Measurements from ENCODE around the gene ZCCHC3.
"Not testable (repeated sequence)": the region's sequence is repeated elsewhere in the genome, so short reads cannot be mapped to it uniquely, and the experiment has no call there.

ZCCHC3 gene

DNA sequence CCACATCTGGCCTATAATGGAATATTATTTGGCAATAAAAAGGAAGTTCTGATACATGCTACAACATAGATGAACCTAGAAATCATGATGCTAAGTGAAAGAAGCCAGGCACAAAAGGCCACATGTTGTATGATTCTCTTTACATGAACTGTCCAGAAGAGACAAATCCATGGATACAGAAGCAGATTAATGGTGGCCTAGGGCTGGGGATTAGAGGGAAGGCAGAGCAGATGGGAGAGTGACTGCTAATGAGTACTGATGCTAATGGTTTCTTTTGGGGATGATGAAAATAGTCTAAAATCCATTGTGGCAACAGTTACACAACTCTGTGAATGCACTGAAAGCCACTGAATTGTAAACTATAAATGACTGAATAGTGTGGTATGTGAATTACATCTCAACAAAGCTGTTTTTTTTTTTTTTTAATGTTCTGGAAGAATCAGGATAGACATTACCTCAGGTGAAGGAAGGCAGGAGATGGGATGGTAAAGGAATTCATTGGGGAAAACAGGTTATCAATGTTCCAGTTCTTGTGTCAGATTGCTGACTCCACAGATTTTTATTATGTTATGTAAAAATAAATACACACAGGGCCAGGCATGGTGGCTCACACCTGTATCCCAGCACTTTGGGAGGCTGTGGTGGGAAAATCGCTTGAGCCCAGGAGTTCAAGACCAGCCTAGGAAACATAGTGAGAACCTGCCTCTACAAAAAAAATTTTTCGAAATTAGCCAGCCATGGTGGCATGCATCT lies 19.1 kb downstream of the ZCCHC3 start:
- no peak for DNase-seq

DNA sequence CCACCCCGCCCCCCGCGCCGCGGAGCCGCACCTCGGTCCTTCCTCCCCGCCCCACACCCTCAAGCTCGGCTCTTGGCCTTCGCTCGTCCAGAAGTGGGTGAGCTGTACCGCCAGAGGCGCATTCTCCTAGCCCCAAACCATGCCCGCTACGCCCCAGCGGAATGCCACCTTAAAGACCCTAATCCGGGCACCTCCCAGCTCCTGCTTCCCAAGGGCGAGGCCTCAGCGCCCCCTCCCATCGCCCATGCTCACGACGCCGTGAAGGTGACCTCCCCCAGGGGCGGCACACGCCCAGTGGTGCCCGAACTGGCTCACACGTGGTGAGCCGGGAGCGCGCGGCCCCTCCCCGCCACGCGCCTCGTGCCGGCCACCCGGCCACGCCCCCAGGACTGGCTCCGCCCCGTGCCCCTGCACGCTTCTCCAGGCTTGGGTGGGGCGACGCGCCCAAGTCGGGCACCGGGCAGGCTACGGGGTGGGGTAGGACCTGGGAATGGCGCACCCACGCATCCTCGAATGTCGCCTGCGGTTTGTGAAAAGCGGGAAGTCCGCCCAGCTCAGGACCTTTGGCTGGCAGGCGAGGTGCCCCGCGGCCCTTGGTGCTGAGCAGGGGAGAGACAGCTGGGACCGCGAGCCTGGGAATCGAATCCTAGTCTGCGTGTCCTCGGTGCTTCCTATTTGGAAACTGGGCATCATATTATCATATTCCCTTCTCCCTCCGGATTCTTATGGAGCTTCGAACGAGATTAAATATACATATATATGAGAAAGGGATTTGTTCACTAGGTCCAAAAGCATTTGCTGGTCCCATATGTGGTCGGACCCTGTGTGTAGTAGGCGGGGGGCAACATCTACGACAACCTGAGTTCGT lies 27.0 kb downstream of the ZCCHC3 start:
- DNase-seq, result peak; percentile 91

DNA sequence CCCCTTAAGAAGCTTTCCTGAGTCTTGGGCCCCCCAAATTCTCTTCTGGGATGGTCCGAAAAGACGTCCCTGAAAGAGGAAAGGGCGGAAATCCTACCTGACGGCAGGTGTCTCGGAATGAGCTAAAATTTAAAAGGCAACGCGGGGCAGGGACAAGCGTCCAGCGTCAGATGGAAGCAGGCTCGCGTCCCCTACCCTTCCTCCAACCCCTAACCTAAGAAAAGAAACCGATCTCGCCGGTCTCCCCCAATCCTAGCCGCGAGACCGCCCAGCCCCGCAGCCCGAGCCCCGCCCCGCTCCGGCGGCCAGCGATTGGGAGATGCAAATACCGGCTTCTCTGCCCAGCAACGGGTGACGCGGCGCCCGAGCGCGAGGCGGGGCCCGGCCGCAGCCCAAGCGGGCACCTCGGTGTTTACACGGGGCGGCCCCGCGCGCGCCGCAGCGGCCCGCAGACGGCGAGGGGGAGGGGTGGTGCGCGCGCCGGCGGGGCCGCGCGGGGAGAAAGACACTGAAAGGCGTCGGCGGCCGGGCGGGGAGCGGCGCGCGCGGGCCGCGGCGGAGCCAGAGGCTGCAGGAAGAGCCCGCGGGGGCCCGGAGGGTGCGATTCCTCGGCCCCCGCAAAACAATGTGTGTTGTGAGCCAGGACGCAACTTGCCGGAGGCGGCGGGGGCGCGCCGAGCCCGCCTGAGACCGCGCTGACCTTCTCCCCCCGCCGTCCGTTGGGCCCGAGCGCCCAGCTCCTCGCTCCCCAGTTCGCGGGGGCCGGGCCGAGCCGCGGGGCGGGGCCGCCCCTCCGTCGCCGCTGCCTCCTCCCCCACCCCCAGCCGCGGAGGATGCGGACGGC lies 27.9 kb downstream of the ZCCHC3 start, which contains the start of gene SOX12:
Gene SOX12, plus strand, starts transcription at position 508 of the 844 bp plus-strand sequence. CDS start 373 bp downstream, outside the sequence.
- DNase-seq, result peak; percentile 86

DNA sequence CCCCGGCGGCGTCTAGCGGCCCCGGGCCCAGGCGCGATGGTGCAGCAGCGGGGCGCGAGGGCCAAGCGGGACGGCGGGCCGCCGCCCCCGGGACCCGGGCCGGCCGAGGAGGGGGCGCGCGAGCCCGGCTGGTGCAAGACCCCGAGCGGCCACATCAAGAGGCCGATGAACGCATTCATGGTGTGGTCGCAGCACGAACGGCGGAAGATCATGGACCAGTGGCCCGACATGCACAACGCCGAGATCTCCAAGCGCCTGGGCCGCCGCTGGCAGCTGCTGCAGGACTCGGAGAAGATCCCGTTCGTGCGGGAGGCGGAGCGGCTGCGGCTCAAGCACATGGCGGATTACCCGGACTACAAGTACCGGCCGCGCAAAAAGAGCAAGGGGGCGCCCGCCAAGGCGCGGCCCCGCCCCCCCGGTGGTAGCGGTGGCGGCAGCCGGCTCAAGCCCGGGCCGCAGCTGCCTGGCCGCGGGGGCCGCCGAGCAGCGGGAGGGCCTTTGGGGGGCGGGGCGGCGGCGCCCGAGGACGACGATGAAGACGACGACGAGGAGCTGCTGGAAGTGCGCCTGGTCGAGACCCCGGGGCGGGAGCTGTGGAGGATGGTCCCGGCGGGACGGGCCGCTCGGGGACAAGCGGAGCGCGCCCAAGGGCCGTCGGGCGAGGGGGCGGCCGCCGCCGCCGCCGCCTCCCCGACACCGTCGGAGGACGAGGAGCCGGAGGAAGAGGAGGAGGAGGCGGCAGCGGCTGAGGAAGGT lies 28.7 kb downstream of the ZCCHC3 start:
- DNase-seq, result peak; percentile 25

DNA sequence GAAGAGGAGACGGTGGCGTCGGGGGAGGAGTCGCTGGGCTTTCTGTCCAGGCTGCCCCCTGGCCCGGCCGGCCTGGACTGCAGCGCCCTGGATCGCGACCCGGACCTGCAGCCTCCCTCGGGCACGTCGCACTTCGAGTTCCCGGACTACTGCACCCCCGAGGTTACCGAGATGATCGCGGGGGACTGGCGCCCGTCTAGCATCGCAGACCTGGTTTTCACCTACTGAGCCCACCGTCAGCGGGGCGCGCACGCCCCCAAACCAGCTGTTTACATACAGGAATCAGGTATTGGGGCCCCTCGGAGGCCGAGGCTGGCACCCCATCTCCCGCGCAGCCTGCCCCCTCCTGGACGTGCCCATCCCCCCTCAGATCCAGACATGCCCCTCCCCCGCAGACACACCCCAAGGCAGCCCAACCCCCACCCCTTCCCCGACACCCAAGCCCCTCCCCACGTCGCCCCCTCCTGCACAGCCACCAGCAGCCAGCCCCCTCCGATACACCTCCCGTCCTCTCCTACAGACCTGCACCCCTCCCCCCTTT lies 29.3 kb downstream of the ZCCHC3 start:
- no peak for DNase-seq

DNA sequence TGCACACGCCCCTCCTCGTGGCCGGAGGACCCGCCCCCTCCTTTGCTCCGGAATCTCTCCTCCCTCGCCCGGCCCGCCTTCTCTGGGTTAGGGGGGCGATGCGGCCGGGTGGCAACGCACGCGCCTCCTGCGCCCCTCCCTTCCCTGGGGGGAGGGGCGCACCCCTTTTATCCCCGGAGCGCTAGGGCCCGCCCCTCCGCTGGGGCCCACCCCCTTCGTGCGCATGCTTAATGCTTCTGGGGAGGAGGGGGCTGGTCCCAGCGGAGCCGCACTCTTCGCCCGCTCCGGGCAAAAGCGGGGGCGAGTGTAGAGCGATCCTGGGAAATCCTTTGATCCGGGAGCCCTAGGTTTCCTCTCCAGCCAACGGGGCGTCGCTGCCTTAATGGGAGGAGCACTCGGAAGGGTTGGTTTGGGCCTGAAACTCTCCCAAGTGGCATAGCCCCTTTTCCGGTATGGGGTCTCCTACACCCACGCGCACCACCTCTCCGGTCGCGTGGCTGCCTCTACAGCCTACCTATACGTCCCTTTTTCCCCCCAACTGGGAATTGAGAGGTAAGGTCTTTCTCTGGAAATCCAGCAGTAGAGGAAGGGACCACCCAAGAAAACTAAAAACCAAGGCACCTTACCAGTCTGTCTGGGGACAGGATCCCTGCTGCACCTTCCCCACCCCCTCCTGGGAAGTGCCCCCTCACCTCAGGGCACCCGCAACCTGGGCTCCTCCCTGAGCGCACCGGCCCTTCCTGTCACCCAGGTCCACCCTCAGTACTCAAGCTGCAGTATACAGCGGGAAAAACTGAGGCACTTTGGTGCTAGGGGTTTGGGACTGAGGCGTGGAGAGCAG lies 30.0 kb downstream of the ZCCHC3 start:
- peak; percentile 59 for DNase-seq

DNA sequence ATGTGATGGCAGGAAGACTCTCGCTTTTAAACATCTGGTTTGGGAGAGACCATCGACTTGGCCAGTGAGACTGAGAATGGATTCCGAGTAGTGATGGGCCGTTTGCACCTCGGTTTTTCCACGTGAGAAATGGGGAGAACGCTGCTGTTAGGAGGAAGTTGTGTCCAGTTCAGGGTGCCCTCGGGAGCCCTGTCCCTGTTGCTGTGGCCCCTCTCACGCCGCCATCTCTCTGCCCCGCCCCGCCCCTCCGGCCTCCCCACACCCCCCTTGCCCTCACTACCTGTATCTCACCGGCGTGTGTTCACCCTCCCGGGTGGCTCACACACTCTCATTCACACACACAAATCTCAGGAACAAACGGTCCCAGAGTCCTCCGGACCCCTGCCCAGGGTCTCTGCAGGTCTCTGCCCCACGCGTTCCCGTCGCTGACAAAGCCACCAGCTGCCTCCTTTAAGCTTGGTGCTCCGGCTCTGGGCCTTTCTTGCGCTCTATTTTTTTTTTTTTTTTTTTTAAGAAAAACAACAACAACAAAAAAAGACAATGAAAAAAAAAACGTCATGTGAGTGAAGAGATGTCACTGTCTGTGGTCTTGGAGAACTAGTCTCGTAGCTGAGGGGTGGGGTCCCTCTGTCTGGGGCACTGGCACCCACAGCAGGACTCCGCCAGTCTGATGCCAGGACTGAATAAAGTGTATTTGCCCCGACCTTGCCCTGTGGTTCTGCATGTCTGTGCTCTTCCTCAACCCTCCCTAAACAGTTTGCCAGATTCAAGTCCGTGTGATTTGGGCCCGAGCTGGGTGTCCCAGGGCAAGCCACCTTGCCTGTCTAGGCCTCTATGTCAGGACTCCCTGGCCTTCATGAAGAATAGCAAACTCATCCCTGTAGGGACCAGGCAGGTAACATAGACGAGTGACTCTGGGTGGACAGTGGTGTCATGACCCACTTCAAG lies 30.9 kb downstream of the ZCCHC3 start:
- DNase-seq, result no peak

DNA sequence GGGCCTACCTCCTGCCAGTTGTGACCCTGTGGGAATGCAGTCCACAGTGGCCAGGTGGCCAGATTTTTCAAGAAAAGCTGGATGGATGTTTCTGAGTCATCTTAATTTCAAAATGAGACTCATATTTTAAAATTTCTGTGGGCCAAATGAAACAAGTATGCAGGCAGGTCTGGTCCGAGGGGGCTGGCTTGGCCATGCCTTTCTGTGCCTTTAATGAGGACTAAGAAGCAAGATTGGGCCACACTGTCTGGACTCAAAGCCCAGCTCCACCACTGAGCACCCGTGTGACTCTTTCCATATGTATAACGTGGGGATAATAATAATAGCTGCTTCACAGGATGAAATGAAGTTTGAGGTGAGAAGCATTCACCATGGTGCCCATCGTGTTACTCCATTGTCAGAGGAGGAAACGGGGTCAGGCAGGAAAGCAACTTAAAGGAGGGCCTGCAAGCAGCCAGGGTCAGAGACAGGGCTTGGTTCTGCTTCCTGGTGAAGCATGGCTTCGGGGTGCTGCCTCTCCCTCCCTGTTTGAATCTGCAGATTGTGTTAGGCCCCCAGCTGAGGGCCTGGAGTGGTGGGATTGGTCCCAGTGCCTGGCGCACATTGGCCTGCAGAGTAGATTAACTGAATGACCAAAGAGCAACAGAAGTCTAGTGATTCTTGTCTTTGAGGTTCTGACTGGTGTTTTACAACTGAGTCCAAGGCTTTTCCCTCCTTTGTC lies 31.8 kb downstream of the ZCCHC3 start:
- DNase-seq, result no peak

DNA sequence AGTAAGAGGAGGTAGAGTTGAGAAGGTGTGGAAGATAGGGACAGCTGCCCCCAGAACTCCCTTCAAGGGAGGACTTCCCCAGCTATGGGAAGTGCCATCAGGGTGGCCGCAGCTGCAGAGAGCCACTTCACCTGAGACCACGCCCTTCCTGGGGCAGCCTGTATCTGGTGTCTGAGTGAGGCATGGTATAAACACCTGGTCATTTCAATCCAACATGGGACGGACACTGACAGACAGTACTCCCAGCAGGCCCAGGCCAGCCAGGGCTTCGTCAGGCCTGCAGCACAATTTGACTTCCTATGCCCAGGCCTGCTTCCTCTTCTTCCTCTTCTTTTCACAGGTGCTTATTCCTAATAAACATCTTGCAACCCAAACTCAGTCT lies 32.5 kb downstream of the ZCCHC3 start:
- no peak for DNase-seq

DNA sequence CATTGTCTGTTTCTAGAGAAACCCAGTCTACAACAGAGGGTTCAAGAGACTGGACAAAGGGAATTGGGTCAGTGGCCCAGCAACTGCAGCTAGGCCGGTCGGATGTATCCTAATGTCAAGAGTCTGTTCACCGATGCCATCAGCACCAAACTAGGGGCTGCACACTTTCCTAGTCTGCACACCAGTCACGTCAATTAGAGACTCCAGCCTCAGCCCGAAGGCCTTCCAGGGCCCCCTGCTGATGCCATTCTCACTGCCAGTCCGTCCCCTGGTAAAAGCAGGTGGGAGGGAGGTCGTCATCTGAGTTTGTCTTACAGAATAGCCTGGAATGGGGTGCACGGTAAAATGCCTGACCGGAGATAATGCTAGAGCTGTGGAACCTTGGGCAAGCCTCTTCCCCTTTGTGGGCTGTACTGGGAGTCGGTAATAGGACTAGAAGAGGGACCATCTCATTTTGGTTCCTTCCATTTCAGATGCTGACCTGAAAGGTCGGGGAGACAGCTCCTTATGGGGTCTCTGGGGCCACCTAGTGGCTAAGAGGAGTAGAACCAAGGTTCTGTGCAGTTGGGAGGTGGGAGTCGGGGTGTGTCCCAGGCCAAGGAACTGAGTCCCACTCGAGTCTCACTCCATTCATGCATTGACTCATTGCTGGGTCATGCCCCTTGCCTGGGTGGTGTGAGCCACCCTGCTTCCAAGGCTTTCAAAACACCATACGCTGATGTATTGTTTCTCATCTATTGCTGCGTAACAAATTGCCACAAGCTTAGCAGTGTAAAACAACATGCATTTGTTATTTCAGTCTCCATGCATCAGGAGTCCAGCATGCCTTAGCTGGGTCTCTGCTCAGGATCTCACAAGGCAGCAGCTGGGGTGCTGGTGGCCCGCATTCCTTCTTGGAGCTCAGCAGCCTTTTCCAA lies 33.1 kb downstream of the ZCCHC3 start:
- peak; percentile 26 for DNase-seq

DNA sequence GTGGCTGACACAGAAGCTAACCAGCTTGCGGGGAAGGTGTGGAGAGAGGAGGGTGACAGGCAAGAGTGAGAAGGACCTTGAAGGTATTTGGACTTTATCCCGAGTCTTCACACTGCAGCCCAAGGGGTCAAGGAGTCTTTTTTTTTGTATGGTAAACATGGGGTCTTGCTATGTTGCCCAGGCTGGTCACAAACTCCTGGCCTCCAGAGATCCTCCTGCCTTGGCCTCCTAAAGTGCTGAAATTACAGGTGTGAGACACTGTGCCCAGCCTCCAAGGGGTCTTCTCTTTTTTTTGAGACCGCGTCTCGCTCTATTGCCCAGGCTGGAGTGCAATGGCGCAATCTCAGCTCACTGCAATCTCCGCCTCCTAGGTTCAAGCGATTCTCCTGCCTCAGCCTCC lies 37.2 kb downstream of the ZCCHC3 start:
- no peak for DNase-seq

DNA sequence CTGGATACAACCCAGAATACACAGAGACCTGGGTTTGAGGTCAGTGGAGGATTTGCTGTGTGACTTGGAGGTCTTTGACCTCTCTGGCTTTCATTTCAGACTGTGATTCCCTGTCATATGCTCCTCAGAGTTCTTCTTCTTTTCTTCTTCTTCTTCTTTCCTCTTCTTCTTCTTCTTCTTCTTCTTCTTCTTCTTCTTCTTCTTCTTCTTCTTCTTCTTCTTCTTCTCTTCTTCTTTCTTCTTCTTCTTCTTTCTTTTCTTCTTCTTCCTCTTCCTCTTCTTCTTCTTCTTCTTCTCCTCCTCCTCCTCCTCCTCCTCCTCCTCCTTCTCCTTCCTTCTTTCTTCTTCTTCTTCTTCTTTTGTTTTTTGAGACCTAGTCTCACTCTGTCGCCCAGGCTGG lies 38.7 kb downstream of the ZCCHC3 start:
- DNase-seq, result not testable (repeated sequence)

DNA sequence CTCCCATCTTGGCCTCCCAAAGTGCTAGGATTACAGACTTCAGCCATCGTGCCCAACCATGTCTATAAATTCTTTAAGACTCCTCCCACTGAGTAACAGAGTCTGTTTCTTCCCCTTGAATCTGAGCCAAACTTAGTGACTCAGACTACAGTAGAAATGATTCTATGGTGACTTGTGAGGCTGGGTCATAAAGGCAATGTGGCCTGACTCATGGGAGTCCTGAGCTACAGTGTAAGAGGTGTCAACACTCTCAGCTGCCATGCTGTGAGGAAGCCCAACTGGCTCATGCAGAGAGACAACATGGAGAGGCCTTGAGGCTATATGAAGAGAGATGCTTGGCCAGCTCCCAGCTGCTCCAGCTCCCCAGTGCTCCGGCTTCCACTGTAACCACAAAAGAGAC lies 44.3 kb downstream of the ZCCHC3 start:
- no peak for DNase-seq

DNA sequence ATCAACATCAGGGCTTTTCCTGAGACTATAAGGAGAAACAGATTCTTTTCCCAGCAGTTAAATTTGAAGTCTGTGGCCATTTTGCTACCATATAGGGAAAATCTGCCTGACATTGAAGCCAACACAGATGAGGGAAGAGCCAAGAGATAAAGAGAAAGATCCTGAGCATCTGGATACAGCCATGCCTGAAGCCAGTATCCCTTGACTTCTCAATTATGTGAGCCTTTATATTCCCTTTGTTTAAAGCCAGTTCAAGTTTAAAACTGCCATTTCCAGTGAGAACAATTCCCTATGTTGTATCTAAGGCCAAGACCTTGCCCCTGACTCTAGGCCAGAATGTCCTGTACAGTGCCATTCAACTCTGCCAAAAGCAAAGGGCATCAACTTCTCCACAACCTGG lies 45.7 kb downstream of the ZCCHC3 start:
- no peak for DNase-seq

DNA sequence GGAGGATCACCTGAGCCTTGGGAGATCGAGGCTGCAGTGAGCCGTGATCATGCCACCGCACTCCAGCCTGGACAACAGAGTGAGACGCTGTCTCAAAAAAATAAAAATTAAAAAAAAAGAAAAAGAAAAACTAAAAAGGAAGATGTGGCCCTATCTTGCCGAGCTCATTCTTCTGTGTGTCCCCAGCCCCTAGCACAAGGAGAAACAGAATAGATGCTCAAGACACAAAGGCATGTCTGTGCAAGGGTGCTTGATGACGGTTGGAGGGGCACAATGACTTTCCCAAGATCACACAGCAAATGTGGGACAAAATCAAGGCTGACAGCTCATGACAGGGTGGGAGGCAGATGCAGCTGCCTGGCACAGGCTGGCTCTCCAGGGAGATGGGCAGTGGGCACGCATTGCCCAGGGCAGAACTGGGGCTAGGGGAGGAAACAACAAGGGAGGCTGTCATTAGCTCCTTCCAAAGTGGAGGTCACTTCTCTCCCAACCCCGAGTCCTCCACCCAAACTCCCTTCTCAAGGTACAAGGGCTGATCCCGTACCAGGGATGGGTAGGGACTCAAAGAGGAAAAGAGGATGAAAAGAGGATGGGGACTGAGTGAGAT lies 48.8 kb downstream of the ZCCHC3 start:
- DNase-seq, result no peak

DNA sequence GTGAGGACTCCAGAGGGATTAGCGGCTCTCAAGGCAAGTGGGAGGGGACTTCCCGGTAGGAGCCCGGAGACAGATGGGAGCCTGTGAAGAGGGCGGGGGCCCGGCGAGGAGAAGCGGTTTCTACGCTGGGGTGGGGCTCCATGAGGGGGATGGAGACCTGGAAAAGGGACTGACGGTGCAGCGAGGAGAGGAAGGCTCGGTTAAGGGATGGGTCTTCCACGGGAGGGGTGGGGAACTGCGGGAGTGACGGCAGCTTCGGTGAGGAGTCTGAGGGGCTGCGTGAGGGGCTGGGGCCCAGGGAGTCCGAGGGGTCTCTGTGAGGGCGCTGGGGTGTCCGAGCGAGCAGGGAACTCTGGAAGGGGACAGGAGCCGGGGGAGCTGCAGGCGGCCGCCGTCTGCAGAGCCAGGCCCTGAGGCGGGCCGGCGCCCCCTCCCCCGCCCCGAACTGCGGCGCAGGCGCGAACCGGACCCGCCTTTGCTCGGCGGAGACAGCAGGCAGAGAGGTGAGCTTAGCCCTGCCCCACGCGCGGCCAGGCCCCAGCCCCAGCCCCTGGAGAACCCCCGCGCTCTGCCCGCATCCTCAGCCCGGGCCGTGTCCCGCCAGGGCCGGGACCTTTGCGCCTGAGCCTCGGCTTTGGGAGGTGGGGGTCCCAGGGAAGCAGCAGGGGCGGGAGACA lies 49.4 kb downstream of the ZCCHC3 start, which contains the start of gene NRSN2:
Gene NRSN2, plus strand, starts transcription at position 472 of the 677 bp plus-strand sequence. CDS start 2,533 bp downstream, outside the sequence.
- DNase-seq, result no peak

DNA sequence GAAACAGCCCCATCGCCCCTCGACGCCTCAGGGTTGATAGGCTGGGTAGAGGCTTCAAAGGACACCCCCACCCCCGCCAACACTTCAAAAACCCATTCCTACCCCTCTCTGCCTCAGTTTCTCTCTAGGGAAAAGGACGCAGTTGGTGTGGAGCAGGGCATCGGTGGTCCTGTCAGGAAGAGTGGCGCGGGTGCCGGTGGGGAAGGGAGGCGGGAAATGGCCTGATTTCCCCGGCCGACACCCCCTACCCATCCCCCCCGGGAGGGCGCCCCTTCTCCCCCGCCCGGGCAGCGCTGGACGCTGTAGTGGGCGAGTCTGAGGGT lies 49.9 kb downstream of the ZCCHC3 start:
- DNase-seq, result no peak
